Stimulated activated CD8-positive, alpha-beta memory T cell treated with anti-CD3 and anti-CD28 coated beads, Interleukin-12 subunit alpha, Interleukin-12 subunit beta, amount 100 ng/mL, for 1 hour (primary cell): ENCODE measurements around the gene ITIH1.

ENCODE experiments used
- DNase-seq: peaks from one replicate; pipeline ENCODE4 v3.0.0-alpha.2; 2020; ENCODE audit warnings: low read depth

The ITIH1 gene

GRCh38 chr3:52813810-52814209 is 36.4 kb downstream of the ITIH1 start:
- DNase-seq, result no peak

GRCh38 chr3:52816199-52816598 is 38.8 kb downstream of the ITIH1 start:
- no peak for DNase-seq

GRCh38 chr3:52816654-52817053 is 39.3 kb downstream of the ITIH1 start:
- no peak for DNase-seq

- no peak for DNase-seq
These were observed 39.8 kb downstream of the ITIH1 start for GRCh38 chr3:52817221-52817620.

- no peak for DNase-seq
These were observed 40.5 kb downstream of the ITIH1 start for GRCh38 chr3:52817860-52818259.

- no peak for DNase-seq
These were observed 42.5 kb downstream of the ITIH1 start for GRCh38 chr3:52819936-52820335.

- DNase-seq, result no peak
These were observed 43.3 kb downstream of the ITIH1 start for GRCh38 chr3:52820736-52821135.

- no peak for DNase-seq
These were observed 45.0 kb downstream of the ITIH1 start for GRCh38 chr3:52822363-52822762.

- no peak for DNase-seq
These were observed 46.6 kb downstream of the ITIH1 start for GRCh38 chr3:52824037-52824436.

- no peak for DNase-seq
These were observed 50.0 kb downstream of the ITIH1 start for GRCh38 chr3:52827441-52827840.

GRCh38 chr3:52827866-52828376 is 50.5 kb downstream of the ITIH1 start:
- no peak for DNase-seq

- DNase-seq, result no peak
These were observed 52.1 kb downstream of the ITIH1 start for GRCh38 chr3:52829482-52829881.

GRCh38 chr3:52829906-52830463 is 52.6 kb downstream of the ITIH1 start:
- no peak for DNase-seq

- DNase-seq, result no peak
These were observed 53.3 kb downstream of the ITIH1 start, which contains the start of gene ITIH4 for GRCh38 chr3:52830535-52831258. Gene ITIH4 (minus strand): TSS chr3:52830672. CDS start chr3:52830642, 30 bp downstream.

GRCh38 chr3:52831500-52832301 is 54.3 kb downstream of the ITIH1 start:
- DNase-seq, result no peak

- no peak for DNase-seq
These were observed 55.8 kb downstream of the ITIH1 start for GRCh38 chr3:52833202-52833601.

GRCh38 chr3:52834871-52835501 is 57.6 kb downstream of the ITIH1 start, which contains the start of gene MUSTN1:
Gene MUSTN1 (minus strand): TSS chr3:52835019. CDS start chr3:52834948, 71 bp downstream.
- DNase-seq, result no peak

- no peak for DNase-seq
These were observed 58.5 kb downstream of the ITIH1 start for GRCh38 chr3:52835766-52836470.

- DNase-seq, result no peak
These were observed 59.1 kb downstream of the ITIH1 start for GRCh38 chr3:52836471-52836845.

GRCh38 chr3:52836986-52837385 is 59.6 kb downstream of the ITIH1 start:
- no peak for DNase-seq

GRCh38 chr3:52838561-52839267 is 61.3 kb downstream of the ITIH1 start:
- no peak for DNase-seq
